DOHH2 (cell line): Measurements from ENCODE around the gene SLIT1.

Experiments
- H3F3A ChIP-seq: fragments of 200-600 bp; sonication (generic), shearing (Covaris generic); 2 replicates; pipeline ENCODE4 v1.6.0; 2016; ENCODE audit warnings: antibody characterized with exemption, mild to moderate bottlenecking; ENCODE audit not compliant: control insufficient read depth, insufficient read depth
- H3K27ac ChIP-seq: fragments of 200-600 bp; sonication (generic); 2 replicates; pipeline ENCODE4 v1.5.1; 2014; ENCODE audit warnings: low read depth, mild to moderate bottlenecking, low read length, moderate library complexity
- H3K27me3 ChIP-seq: fragments of 200-600 bp; sonication (generic); 2 replicates; pipeline ENCODE4 v1.6.1; 2014; ENCODE audit warnings: mild to moderate bottlenecking, low read length, mixed read lengths; ENCODE audit not compliant: control insufficient read depth
- H3K36me3 ChIP-seq: fragments of 200-600 bp; sonication (generic); 2 replicates; pipeline ENCODE4 v1.6.1; 2014; ENCODE audit warnings: mild to moderate bottlenecking, low read length, moderate library complexity, mixed read lengths; ENCODE audit not compliant: control insufficient read depth
- H3K4me1 ChIP-seq: fragments of 200-600 bp; sonication (generic); 2 replicates; pipeline ENCODE4 v1.6.1; 2014; ENCODE audit warnings: mild to moderate bottlenecking, low read length, mixed read lengths; ENCODE audit not compliant: control insufficient read depth
- H3K4me2 ChIP-seq: fragments of 200-600 bp; sonication (generic); 2 replicates; pipeline ENCODE4 v1.6.0; 2014; ENCODE audit warnings: mild to moderate bottlenecking, low read length, moderate library complexity
- H3K4me3 ChIP-seq: fragments of 200-600 bp; sonication (generic); 2 replicates; pipeline ENCODE4 v1.5.1; 2014; ENCODE audit warnings: mild to moderate bottlenecking, low read length, mixed read lengths
- H3K79me2 ChIP-seq: fragments of 200-600 bp; sonication (generic); 2 replicates; pipeline ENCODE4 v1.6.1; 2014; ENCODE audit warnings: mild to moderate bottlenecking, low read length, mixed read lengths; ENCODE audit not compliant: control insufficient read depth
- H3K9me2 ChIP-seq: fragments of 200-600 bp; sonication (generic); replicated peaks from 2 replicates; pipeline ENCODE4 v1.6.1; 2014; ENCODE audit warnings: mild to moderate bottlenecking, low read length, mixed read lengths; ENCODE audit not compliant: control insufficient read depth
- H3K9me3 ChIP-seq: fragments of 200-600 bp; sonication (generic); 2 replicates; pipeline ENCODE4 v1.6.1; 2014; ENCODE audit warnings: antibody characterized with exemption, low read length, mixed read lengths; ENCODE audit not compliant: control insufficient read depth, insufficient read depth
- H4K20me1 ChIP-seq: fragments of 200-600 bp; sonication (generic); 2 replicates; pipeline ENCODE4 v1.6.0; 2014; ENCODE audit warnings: low read depth, mild to moderate bottlenecking, antibody characterized with exemption, low read length, moderate library complexity; ENCODE audit not compliant: control insufficient read depth, insufficient read depth
- EZH2phosphoT487 ChIP-seq: fragments of 200-600 bp; sonication (generic); IDR thresholded peaks from 2 replicates; pipeline ENCODE4 v1.6.1; 2017; ENCODE audit warnings: borderline replicate concordance, mild to moderate bottlenecking, antibody characterized with exemption, low read length, moderate library complexity, mixed read lengths
- TF ChIP-seq, protein P1 (sequence below): fragments of 200-600 bp; sonication (generic); IDR thresholded peaks from one replicate; pipeline ENCODE4 v1.5.1; 2014; ENCODE audit warnings: antibody characterized with exemption, mild to moderate bottlenecking, low read depth, low read length; ENCODE audit not compliant: poor library complexity, severe bottlenecking

Gene SLIT1

DNA sequence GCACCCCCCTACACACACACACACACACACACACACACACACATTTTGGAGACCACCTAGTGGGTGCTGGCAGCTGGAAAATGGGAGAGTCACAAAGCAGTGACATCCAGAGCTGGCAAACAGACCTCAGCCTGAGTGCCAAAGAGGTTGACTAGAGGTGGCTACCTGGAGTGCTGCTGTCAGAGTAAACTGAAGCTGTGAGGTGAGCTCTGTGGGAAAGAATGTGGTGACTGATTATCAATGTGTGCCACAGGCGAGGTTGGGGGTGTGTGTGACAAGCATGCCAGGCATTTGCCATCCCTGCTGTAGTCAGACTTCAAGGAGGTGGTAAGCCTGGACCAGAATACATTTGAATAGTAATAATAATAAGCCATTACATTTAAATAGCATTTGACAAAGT, 120.6 kb downstream of the SLIT1 start:
- no peaks in the 10 kb centered on the region for H4K20me1 ChIP-seq
- no peak overlapping the region for H3K4me2 ChIP-seq
- H3F3A ChIP-seq: no peaks in the 10 kb centered on the region
- H3K4me1 ChIP-seq: no peaks in the 10 kb centered on the region
- no peaks in the 10 kb centered on the region for H3K36me3 ChIP-seq
- H3K27ac ChIP-seq: no peak overlapping the region
- no peak overlapping the region for H3K4me3 ChIP-seq
- H3K79me2 ChIP-seq: no peaks in the 10 kb centered on the region
- H3K9me2 ChIP-seq: no peaks in the 10 kb centered on the region
- TF ChIP-seq, protein P1, sequence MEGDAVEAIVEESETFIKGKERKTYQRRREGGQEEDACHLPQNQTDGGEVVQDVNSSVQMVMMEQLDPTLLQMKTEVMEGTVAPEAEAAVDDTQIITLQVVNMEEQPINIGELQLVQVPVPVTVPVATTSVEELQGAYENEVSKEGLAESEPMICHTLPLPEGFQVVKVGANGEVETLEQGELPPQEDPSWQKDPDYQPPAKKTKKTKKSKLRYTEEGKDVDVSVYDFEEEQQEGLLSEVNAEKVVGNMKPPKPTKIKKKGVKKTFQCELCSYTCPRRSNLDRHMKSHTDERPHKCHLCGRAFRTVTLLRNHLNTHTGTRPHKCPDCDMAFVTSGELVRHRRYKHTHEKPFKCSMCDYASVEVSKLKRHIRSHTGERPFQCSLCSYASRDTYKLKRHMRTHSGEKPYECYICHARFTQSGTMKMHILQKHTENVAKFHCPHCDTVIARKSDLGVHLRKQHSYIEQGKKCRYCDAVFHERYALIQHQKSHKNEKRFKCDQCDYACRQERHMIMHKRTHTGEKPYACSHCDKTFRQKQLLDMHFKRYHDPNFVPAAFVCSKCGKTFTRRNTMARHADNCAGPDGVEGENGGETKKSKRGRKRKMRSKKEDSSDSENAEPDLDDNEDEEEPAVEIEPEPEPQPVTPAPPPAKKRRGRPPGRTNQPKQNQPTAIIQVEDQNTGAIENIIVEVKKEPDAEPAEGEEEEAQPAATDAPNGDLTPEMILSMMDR: no peak
- TF ChIP-seq EZH2phosphoT487: no peak
- H3K9me3 ChIP-seq: no peaks in the 10 kb centered on the region
- H3K27me3 ChIP-seq: 0 out of 2 replicates have a peak, but pooled peaks cover 4% of the 10 kb centered on the region

DNA sequence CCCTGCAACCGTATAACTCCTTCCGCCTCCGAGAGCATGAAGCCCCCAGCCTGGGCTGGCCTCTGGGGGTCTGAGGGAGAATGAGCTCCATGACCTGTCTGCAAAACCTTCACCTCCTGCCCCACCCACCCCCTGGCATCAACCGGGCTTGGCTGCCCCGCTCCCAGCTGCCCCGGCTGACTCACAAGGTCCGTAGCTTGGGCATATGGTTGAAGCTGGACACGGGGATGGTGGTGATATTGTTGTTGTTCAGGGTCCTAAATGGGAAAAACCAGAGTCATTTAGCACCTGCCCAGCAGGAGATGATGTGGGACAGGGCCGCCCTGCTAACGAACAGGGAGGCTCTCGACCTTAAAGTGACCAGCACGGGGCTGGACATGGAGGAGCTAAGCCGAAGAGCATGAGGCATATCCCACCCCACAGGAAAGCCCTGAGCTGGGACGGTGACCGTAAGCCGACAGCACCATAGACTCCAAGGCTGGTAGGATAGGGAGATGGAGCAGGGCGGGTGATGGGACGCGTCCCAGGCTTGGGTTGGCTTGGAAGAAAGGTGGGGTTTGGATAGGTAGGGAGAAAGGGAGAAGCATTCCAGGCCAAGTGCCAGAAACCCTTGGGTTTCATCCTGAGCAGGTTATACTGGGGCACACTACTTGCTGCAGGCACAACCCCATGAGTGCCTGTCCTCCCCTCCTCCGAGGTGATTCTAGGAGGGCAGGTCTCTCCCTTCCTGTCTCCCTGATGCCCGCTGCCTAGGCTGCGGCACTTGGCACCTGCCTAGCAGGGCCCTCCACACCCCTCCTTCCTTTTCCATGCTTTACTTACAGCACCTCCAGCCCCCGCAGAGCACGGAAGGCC, 121.5 kb downstream of the SLIT1 start:
- no peaks in the 10 kb centered on the region for H3K36me3 ChIP-seq
- H3F3A ChIP-seq: no peaks in the 10 kb centered on the region
- no peaks in the 10 kb centered on the region for H3K9me2 ChIP-seq
- no peaks in the 10 kb centered on the region for H3K4me1 ChIP-seq
- no peaks in the 10 kb centered on the region for H4K20me1 ChIP-seq
- H3K4me2 ChIP-seq: no peak overlapping the region
- no peak for TF ChIP-seq EZH2phosphoT487
- TF ChIP-seq, protein P1: no peak
- H3K79me2 ChIP-seq: no peaks in the 10 kb centered on the region
- H3K27ac ChIP-seq: no peak overlapping the region
- no peaks in the 10 kb centered on the region for H3K9me3 ChIP-seq
- H3K27me3 ChIP-seq: no peaks in the 10 kb centered on the region
- no peak overlapping the region for H3K4me3 ChIP-seq

DNA sequence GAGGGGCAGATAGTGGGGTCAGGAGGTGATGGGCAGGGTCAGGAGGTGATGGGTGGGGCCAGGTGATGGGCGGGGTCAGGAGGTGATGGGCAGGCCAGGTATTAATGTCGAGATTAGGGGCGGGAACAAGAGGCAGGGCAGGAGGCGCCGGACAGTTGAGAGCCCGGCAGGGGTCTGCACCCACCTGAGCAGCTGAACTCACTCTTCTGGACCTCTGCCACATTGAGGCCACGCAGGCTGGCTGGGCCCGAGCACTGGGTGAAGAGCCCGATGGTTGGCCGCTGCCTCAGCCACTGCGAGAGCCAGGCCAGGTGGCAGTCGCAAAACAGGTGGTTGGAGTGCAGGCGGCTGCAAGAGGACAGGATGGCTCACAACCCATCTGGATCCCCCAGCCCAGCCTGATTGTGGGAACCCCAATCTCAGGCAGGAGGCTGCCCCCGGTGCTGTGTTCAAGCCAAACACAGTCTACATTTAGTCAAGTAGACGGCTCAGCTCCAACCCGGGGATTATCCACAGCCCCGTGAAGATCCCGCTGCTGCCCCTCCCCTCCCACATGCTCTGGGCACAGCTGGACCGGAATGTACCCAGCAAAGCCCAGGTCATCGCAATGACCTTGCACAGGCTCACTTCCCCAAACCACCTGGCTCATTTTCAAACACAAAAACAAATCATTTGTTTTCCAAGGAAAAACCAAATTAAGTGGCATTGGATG, 122.3 kb downstream of the SLIT1 start:
- TF ChIP-seq, protein P1: no peak
- no peak for TF ChIP-seq EZH2phosphoT487
- no peaks in the 10 kb centered on the region for H3K27me3 ChIP-seq
- no peaks in the 10 kb centered on the region for H3K79me2 ChIP-seq
- H3K9me2 ChIP-seq: no peaks in the 10 kb centered on the region
- H3K27ac ChIP-seq: no peak overlapping the region
- H3K4me3 ChIP-seq: no peak overlapping the region
- H4K20me1 ChIP-seq: no peaks in the 10 kb centered on the region
- H3K36me3 ChIP-seq: no peaks in the 10 kb centered on the region
- no peak overlapping the region for H3K4me2 ChIP-seq
- H3K4me1 ChIP-seq: no peaks in the 10 kb centered on the region
- H3K9me3 ChIP-seq: no peaks in the 10 kb centered on the region
- H3F3A ChIP-seq: no peaks in the 10 kb centered on the region
